Esophagus (tissue), 2 donors: ENCODE results near the gene ZNF540. TPM values are rescaled to one million over a fixed set of nuclear protein-coding genes. Genes with fewer than 3 reads are reported as not detected.

Source experiments
- H3K27ac ChIP-seq, 2 donors: one replicate each; pipeline ENCODE4 v1.5.1; 2013; ENCODE audit warnings: low read depth in 2 of 2, mild to moderate bottlenecking in 2 of 2, inconsistent platforms in 1 of 2, low read length in 1 of 2, moderate library complexity in 1 of 2
- H3K27me3 ChIP-seq, 2 donors: one replicate each; pipeline ENCODE4 v1.6.1; 2013; ENCODE audit warnings: low read length in 2 of 2, control low read depth in 1 of 2, mild to moderate bottlenecking in 1 of 2; ENCODE audit not compliant: insufficient read depth in 2 of 2, control insufficient read depth in 1 of 2
- H3K36me3 ChIP-seq, 2 donors: one replicate each; pipeline ENCODE4 v1.6.1; 2013; ENCODE audit warnings: low read length in 1 of 2; ENCODE audit not compliant: control insufficient read depth in 2 of 2, insufficient read depth in 2 of 2
- H3K4me1 ChIP-seq, 2 donors: one replicate each; pipeline ENCODE4 v1.6.1; 2013; ENCODE audit warnings: low read length in 1 of 2; ENCODE audit not compliant: control insufficient read depth in 2 of 2, insufficient read depth in 2 of 2
- H3K4me3 ChIP-seq, 2 donors: one replicate each; pipeline ENCODE4 v1.5.1; 2013; ENCODE audit warnings: low read length in 2 of 2, mild to moderate bottlenecking in 2 of 2, low read depth in 1 of 2, moderate library complexity in 1 of 2
- H3K9me3 ChIP-seq, 2 donors: one replicate each; pipeline ENCODE4 v1.6.1; 2013; ENCODE audit warnings: mild to moderate bottlenecking in 2 of 2, low read depth in 1 of 2, low read length in 1 of 2, moderate library complexity in 1 of 2; ENCODE audit not compliant: control insufficient read depth in 2 of 2, insufficient read depth in 1 of 2
- WGBS, 2 donors: extraction: QIAGEN DNeasy Blood & Tissue Kit; methylation state at CpG; one replicate each; pipeline ENCODE4 v1.1.7; 2013; 5-methylcytosine and 5-hydroxymethylcytosine counted together
- polyA plus RNA-seq, 2 donors: library from polyadenylated mRNA; stranded (reverse); fragments of 200-250 nt; gene quantifications; one replicate each; pipeline ENCODE4 v1.2.3, GENCODE V29; 2013
- donor health status: healthy with polysubstance abuse.
- donor health status: Bipolar disorder and iron deficiency.

Gene ZNF540
- polyA plus RNA-seq = 1 to 10 TPM; 1.1 to 1.6 TPM

DNA sequence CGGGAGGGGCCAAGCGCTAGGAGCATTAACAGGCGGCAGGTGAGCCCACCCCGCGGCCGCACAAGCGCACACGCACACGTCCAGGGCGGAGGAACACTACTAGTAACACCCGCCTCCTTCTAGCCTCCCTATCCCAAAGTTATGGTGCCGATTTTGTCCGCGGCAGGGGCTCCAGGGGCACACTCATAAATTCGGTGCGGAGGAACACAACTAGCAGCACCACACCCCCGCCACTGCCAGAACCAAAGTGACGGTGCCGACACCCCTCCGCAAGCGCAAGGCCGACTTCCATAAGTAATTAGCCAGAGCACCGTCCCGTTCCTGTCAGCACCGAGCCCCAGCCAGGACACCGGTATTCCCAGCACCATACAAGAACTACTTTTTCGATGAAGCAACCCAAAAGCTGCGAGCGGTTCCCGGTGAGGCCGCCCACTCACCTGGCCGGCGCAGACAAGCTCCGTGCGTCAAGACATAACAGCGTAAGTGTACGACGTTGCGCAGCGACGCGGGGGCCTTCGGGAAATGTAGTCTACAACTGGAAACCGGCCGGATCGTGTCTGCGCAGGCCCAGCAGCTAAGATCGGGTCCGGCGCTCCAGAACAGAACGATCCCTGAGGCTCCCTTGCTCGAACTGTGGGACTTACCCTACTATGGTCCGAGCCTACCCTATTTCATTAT is at the start of gene ZNF540, which contains the start of gene ZNF571:
TSS of gene ZNF540 (plus strand) at position 573 of the 678 bp plus-strand sequence. CDS start 3,572 bp downstream, outside the sequence.
TSS of gene ZNF571 (minus strand) at position 489 of the 678 bp plus-strand sequence. CDS start 8,116 bp downstream, outside the sequence.
- 0% methylated on average over 53 of the region's 53 CpGs for WGBS, 2 donors
- Histone ChIP-seq H3K4me3 (peak within 1 kb of the TSS; percentile 81 to 91), H3K27ac (peak within 1 kb of the TSS; percentile 96 to 99), H3K27me3 (no peaks in the 10 kb centered on the region), H3K9me3 (no peaks in the 10 kb centered on the region), H3K4me1 (peaks cover 0 to 2% of the 10 kb centered on the region in 2 donors), H3K36me3 (peaks cover 0 to 1% of the 10 kb centered on the region in 2 donors)

DNA sequence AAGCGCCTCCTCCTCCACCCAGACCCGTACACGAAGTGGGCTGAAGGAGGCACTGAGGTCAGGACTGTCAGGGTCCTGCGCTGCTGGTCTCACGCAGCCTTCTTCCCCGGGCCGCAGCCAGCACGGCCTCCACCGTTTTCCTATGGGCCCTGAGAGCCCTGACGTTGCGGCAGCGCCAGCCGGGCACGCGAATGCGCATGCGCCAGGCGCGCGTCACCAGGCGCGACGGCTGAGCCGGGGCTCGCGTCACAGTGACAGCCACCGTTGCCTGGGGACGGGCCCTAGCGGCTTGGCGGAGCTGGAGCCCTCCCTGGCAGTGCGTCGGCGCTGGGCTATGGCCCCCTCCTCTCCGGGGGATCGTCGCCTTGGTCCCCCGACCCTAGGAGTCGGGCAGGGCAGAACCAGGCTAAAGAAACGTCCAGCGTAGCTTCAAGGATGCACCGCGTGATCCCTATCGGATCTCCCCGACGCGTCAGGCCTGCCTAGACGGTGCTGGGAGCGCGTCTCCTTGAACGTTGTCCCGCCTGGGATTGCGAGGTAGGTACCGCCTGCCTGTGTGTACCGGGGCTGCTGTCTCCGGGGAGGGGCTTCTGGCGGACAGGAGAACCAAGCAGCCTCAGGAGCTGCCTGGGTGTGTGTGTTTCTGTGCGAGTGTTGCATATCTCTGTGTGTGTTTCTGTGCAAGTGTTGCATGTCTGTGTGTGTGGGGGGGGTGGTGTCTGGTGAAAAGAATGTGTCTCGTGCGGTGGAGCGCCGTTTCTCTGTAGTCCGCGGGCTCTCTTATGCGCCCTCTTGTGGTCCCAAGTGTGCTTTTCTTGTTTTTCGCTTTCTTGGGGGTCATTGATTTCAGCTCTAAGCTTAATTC is 43.3 kb upstream of the ZNF540 start:
- peak overlapping the region in 1 of 2 donors; percentile 25 for H3K27ac ChIP-seq
- peaks cover 36 to 54% of the 10 kb centered on the region in 2 donors for H3K9me3 ChIP-seq

DNA sequence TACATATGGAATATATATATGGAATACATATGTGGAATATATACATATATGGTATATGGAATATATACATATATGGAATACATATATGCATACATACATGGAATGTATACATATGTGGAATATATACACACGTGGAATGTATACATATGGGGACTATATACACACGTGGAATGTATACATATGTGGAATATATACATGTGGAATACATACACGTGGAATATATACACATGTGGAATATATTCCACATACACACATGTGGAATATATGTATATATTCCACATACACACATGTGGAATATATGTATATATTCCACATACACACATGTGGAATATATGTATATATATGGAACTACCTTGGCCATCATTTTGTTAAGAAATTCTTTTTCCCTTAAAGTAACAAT is 31.2 kb upstream of the ZNF540 start:
- H3K4me3 ChIP-seq = no peak overlapping the region
- H3K9me3 ChIP-seq = peaks cover 13% of the 10 kb centered on the region in 2 donors
- H3K4me1 ChIP-seq = no peaks in the 10 kb centered on the region
- H3K36me3 ChIP-seq = peaks cover 0 to 2% of the 10 kb centered on the region in 2 donors
- no peaks in the 10 kb centered on the region for H3K27me3 ChIP-seq
- H3K27ac ChIP-seq = no peak overlapping the region
- WGBS, 2 donors = 95 to 98% methylated on average over 3 of the region's 3 CpGs

More for the DNA sequence above, 43.3 kb upstream of the ZNF540 start:
- WGBS, 2 donors = 11 to 15% methylated on average over 65 of the region's 65 CpGs
- Histone ChIP-seq H3K4me3 (peak overlapping the region; percentile 42 to 44), H3K4me1 (peaks cover 0 to 5% of the 10 kb centered on the region in 2 donors), H3K27me3 (no peaks in the 10 kb centered on the region), H3K36me3 (peaks cover 0 to 2% of the 10 kb centered on the region in 2 donors)

DNA sequence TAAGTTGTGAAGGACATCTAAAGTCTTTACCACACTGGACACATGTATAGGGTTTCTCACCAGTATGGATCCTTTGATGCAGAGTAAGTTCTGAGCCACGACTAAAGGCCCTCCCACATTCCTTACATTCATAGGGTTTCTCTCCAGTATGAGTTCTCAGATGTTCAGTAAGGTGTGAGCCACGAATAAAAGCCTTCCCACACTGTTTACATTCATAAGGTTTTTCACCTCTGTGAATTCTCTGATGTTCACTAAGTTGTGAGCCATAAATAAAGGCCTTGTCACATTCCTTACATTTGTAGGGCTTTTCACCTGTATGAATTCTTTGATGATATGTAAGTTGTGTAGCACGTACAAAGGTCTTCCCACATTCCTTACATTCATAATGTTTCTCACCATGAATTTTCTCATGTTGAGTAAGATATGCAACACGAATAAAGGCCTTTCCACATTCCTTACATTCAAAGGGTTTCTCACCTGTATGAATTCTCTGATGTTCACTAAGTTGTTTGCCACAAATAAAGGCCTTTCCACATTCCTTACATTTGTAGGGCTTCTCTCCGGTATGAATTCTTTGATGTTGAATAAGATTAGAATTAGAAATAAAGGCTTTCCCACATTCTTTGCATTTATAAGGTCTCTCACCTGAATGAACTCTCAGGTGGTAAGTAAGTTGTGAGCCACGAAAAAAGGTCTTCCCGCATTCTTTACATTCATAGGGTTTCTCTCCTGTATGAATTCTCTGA is 29.9 kb upstream of the ZNF540 start:
- Histone ChIP-seq H3K4me1 (no peaks in the 10 kb centered on the region), H3K27me3 (no peaks in the 10 kb centered on the region), H3K4me3 (no peak overlapping the region), H3K9me3 (peaks cover 17 to 18% of the 10 kb centered on the region in 2 donors), H3K36me3 (peaks cover 0 to 6% of the 10 kb centered on the region in 2 donors), H3K27ac (no peak overlapping the region)
- 93% methylated on average over 7 of the region's 7 CpGs for WGBS, 2 donors

DNA sequence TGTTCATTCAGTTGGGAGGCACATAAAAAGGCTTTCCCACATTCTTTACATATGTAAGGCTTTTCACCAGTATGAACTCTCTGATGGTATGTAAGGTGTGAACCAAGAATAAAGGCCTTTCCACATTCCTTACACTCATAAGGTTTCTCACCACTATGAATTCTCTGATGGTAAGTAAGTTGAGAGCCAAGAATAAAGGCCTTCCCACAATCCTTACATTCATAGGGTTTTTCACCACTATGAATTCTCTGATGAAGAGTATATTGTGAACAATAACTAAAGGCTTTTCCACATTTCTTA is 29.4 kb upstream of the ZNF540 start:
- Histone ChIP-seq H3K4me3 (no peak overlapping the region), H3K27me3 (no peaks in the 10 kb centered on the region), H3K9me3 (peaks cover 19% of the 10 kb centered on the region in 2 donors), H3K27ac (no peak overlapping the region), H3K4me1 (no peaks in the 10 kb centered on the region), H3K36me3 (peaks cover 0 to 8% of the 10 kb centered on the region in 2 donors)

DNA sequence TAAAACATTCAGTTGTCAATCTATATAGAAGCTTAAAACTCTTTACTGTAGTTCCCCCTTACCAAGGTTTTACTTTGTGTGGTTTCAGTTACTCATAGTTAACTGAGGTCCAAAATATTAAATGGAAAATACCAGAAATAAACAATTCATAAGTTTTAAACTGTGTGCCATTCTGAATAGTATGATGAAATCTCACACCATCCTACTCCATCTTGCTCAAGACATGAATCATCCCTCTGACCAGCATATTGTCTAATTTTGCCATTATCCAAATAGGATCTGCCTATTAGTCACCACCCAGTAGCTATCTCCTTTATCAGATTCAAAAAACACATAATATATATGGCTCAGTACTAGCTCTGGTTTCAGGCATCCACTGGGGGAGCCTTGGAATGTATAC is 22.5 kb upstream of the ZNF540 start:
- H3K4me3 ChIP-seq = no peak overlapping the region
- H3K36me3 ChIP-seq = peaks cover 0 to 13% of the 10 kb centered on the region in 2 donors
- peaks cover 9 to 14% of the 10 kb centered on the region in 2 donors for H3K9me3 ChIP-seq
- H3K4me1 ChIP-seq = no peaks in the 10 kb centered on the region
- no peak overlapping the region for H3K27ac ChIP-seq
- H3K27me3 ChIP-seq = no peaks in the 10 kb centered on the region

DNA sequence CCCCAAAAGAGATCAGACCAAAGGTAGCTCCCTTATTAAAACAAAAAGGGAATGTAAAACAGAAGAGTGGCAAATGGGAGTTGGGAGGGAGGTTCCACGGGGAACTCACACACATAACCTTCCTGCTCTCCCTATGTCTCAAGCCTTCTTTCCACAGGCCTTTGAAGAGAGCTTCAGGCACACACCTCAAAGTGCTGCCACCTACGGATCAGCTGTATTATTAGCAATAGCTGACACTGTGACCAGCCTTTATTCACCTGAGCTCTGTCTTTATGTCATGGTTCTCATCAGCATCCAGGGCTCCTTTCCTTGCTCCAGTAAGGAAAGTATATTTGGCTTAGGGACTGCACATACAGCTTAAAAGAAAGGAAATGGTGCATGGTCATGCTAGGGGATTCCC is 11.3 kb upstream of the ZNF540 start:
- peaks cover 22 to 35% of the 10 kb centered on the region in 2 donors for H3K9me3 ChIP-seq

DNA sequence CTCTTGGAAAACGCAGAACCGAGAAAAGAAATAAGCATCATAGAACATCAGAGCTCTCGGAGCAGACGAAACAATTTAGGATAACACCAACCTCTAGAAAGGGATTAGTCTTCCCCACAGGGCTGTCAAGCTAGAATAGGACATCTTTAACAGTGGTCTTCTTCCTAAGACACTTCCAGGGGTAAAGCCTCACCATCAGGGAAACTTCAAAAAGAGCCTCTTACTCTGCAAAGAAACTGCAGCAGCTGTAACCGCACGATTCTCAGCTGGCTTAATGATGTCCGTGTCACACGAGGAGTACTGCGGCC is 726 bp upstream of the ZNF540 start:
- Histone ChIP-seq H3K27ac (peak overlapping the region; percentile 96 to 99), H3K4me3 (peak overlapping the region; percentile 81 to 91), H3K9me3 (no peaks in the 10 kb centered on the region), H3K27me3 (no peaks in the 10 kb centered on the region), H3K4me1 (peaks cover 0 to 2% of the 10 kb centered on the region in 2 donors), H3K36me3 (no peaks in the 10 kb centered on the region)
- 3 to 4% methylated on average over 9 of the region's 9 CpGs for WGBS, 2 donors

More for the DNA sequence above, 11.3 kb upstream of the ZNF540 start:
- Histone ChIP-seq H3K4me1 (no peaks in the 10 kb centered on the region), H3K36me3 (peaks cover 28 to 30% of the 10 kb centered on the region in 2 donors), H3K4me3 (no peak overlapping the region), H3K27ac (no peak overlapping the region), H3K27me3 (no peaks in the 10 kb centered on the region)
- WGBS, 2 donors = 66 to 70% methylated on average over 2 of the region's 2 CpGs

DNA sequence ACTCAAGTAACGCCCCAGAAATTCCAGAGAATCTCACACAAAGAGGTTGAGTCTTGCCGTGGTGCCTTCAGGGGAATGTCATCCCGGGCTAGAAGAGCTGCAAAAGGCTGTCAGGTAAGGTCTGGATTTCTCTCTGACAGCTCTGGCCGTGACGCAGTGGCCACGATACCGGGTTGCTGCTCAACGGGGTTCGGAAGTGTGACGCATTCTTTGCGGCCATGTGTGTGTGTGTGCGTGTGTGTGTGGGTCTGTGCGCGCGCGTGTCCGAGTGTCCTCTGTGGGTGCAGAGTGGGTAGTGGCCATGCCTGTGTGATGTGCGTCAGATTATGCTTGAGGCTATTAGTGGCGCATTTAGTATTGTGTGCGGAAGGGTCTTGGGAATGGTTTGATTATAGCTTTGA is 306 bp downstream of the ZNF540 start:
- peaks cover 0 to 2% of the 10 kb centered on the region in 2 donors for H3K36me3 ChIP-seq
- H3K4me3 ChIP-seq = peak overlapping the region; percentile 81 to 91
- H3K27ac ChIP-seq = peak overlapping the region; percentile 96 to 99
- peaks cover 0 to 2% of the 10 kb centered on the region in 2 donors for H3K4me1 ChIP-seq
- H3K9me3 ChIP-seq = no peaks in the 10 kb centered on the region
- 0% methylated on average over 20 of the region's 20 CpGs for WGBS, 2 donors
- H3K27me3 ChIP-seq = no peaks in the 10 kb centered on the region
